HG02798 (cell line): Measurements from ENCODE around the gene ST7.
A peak's percentile ranks its signal among the peaks of the same experiment; 100 is the strongest.

ENCODE experiments used
- ATAC-seq: cut with Tn5 transposase; IDR thresholded peaks from one replicate; pipeline ENCODE4 v1.9.1; 2021; ENCODE audit warnings: mild to moderate bottlenecking; ENCODE audit not compliant: unreplicated experiment, poor library complexity

Gene ST7

DNA sequence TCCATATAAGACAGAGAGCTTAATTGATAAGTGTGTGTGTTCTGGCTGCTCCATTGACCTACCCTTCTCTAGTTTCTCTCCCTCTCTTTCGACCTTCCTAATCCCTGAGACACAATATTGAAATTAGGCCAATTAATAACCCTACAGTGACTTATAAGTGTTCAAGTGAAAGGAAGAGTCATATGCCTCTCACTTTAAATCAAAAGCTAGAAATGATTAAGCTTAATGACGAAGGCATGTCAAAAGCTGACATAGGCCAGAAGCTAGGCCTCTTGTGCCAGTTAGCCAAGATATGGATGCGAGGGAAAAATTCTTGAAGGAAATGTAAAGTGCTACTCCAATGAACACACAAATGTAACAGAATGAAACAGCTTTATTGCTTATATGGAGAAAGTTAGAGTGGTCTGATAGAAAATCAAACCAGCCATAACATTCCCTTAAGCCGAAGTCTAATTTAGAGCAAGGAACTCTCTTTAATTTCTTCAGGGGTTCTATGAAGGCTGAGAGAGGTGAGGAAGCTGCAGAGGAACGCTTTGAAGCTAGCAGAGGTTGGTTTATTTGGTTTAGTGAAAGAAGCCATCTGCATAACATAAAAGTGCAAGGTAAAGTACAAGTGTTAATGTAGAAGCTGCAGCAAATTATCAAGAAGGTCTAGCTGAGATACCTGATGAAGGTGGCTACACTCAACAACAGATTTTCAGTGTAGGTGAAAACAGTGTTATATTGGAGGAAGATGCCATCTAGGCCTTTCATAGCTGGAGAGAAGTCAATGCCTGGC, 53.8 kb downstream of the ST7 start:
- no peak for ATAC-seq

DNA sequence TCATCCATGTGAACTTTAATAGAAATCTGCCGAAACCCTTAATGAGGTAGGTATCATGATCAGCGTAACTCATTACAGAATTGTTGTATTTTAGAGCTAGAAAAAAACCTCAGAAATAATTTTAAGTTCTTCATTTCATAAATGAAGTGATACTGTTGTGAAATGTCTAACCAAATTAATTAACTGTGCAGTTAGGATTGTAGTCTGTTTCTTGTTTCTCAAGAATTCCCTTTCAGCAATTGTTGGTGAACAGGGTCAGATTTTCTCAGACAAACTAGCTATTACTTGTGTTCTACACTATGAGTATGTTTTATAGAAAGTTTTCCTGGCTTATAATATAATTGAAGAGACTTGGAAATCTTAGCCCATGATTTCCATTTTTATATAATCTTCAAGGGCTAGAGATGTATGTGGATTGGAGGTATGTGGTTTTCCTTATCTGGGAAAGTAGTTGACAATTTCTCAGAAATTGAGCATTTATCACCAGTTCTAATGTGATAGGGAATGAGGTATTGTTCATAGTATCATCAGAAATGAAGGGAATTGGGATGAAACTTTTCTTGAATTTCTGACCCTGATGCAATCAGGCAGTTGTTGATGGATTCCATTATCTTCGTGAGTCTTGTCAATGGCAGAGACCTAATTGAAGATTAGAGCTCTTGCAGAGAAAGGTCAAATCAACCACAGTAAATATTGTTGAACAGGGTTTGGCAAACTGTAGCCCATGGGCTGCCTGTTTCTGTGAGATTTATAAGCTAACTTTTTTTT, 55.0 kb downstream of the ST7 start:
- no peak for ATAC-seq

DNA sequence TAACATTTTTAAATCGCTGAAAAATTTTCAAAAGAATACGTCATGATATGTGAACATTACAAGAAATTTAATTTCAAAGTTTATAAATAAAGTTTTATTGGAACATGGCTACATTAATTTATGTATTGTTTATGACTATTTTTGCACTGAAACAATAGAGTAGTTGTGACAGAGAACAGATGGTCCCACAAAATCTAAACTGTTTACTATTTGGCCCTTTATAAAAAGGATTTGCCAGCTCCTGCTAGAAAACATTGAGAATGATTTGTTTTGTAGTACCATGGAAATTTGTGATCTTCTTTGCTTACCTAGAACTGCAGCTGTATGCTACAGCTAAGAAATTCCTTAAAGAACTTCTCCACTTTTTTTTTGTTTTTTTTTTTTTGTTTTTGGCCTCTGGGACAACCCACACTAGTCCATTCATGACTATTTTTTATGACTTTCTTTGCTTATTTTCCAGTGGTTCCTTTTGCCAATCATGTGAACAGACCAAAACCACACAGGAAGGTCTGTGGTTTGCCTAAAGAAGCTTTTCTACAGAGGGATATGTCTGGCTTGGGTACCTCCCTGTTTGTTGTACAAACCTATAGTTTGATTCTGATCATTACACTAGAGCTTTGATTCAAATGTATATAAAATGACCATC, 55.7 kb downstream of the ST7 start:
- ATAC-seq, result no peak

DNA sequence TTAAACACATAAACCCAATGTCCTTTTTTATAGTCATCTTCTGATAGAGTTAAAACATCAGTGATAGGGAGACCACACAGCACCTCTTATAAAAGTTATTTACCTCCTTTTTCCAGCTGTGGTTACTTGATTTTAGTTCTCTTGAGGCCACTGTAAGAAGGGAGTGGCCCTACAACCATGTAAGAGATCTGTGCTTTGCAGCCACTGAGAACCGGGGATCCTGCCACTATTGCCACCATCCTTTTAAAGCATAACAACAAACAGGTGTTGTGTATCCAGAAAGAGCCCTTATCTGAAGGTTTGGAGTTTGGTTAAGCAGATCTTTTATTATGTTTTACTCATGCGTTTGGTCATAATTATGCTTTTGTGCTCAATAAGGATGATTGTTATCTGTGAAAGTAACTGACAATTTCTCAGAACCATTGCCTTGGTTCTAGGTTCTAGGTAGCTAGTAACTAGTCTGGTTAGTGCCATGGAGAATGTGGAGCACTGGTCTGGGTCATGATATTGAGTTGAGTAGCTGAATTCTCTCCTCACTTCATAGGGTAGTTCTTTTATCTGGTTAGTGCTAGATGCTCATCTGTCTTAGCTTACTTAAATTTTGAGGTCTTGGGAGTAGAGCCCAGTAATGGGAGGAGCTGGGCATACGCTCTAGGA, 56.5 kb downstream of the ST7 start:
- no peak for ATAC-seq

DNA sequence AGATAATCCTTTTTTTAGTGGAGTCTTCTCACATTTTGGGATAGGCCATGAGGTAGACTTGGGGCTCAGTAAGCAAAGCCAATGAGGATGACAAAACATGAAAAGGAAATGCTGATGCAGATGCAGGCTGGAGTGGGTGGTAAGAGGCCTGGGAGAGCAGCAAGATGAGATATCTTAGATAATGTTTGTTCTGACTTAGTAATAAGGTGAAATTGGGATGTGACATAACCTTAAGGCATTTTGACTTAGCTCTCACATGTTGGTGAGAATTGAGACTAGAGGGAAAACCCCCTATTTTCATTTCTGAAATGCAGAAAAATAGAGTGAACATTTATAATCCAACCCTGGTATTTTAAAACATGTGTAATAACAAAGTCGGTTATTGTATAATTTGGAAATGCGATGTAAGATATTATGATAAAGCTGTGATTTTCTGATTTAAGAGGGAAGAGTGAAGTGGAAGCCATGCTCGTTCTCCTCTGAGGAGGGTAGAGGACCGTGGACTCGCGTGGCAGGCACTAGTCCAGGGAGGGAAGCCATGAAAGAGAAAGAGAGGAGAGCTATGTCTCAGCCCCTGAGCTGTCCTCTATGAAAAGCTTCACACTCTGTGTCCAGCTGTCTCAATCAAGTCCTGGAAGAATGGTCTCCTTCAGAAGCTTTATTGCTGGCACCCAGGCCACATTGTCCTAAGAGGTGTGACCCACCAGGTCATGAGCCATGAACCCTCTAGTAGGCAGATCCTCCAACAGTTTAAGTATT, 57.3 kb downstream of the ST7 start:
- ATAC-seq, result peak; percentile 55

DNA sequence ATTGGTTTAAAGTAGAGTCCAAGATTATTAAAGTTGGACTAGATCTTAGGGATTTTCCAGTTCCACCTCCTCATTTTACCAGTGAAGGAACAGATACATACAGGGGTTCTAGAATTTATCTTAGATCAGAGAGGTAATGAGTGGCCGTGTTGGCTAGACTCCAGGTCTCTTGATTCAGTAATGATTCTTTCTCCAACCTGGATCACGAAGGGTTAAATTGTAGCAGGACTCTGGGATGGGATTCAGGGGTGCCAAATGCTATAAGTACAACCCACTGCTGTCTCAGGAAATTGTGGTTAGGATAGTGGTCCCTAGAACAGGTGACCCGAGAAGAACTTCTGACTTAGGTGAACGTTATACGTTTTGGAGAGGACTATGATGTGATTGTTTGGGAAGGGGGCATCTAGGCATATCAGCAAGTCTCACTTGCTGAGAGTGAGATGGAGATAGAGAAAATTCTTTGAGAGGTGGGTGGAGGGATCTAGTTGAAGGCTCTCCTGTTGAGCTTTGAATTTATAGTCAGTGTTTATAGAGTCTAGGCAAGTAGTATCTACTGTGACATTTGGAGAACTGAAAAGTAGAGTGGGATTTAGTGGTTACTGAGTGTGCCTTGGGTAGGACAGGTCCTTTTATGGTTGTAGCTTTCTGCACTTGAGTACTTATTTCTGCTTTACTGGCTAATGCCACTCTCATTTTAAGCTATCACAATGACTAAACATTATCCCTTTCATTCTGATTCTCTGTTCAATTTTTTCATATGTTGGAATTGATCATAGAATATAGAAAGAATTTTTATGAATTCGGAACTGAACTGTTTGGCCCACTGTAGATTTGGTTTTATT, 58.3 kb downstream of the ST7 start:
- ATAC-seq, result peak; percentile 81

DNA sequence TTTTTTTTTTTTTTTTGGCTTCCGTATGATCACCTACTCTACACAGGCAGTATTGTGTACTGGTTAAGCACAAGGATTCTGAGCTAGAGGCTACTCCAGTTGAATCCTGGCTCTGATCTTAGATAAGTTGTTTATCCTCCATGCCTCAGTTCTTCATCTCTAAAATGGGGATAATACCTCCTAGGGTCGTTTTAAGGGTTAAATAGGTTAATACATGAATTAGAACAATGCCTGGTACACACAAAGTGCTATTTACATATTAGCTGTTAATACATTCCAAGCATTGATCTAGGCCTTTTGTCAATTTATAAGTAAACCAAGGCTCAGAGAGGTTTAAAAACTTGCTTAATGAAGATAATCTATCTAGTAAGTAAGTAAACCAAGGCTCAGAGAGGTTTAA, 59.0 kb downstream of the ST7 start:
- ATAC-seq, result peak; percentile 8

DNA sequence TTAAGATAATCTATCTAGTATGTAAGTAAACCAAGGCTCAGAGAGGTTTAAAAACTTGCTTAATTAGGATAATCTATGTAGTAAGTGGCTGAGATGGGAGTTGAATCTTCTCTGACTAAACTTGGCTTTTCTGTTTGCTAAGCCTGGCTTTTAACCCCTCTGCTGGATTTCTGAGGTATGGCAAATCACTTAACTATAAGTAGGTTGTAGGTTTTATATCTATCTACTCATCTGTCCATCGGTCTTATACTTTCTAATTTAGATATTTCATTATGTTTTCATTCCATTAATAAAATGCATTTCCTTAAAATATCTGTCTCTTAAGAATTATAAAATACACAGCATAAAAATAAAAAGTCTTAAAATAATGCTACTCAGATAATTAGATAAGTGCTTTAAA, 59.4 kb downstream of the ST7 start:
- ATAC-seq, result no peak

DNA sequence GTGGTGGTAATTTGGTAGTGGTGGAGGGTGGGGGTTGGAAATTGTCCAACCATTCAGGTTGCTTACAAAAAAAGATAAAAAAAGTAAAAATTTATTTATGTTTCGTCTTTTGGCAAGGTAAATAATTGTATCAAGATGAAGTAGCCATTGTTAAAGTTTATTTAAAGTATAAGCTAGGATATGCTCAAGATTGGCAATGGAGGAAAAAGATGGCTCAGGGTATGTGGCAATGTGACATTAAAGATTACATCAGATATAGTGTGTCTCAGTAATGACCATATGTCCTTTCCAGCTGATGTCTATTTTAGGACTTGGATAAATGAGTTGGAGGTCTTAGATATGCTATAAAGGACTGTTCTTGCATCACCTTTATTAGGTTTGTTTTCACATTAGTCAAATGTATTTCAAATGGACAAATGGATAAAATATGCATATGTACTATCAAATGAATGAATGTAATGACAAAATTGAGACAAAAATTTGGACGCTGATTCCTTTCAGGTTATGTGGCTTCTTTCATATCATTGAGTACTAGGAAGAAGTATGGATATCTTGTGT, 60.9 kb downstream of the ST7 start:
- no peak for ATAC-seq

DNA sequence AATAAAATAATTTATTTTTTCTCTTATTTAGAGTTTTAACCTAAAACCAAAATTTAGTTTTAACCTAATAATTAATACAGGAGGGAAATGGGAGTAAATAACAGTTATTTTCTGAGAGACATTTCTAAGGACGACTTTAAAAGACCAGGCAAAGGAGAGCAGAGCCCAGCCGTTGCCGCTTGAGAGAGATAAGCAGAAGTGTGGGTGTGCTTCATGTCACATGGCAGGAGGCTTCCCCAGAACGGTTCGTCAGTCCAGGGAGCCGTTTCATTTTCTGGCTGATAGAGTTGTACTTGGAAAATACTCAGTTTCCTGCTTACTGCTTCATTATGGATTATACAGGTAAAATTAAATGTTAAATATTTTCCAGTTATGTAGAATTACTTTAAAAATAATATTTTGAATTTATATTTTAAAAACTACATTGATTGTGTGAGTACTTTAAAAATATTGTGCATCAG, 61.4 kb downstream of the ST7 start:
- peak; percentile 46 for ATAC-seq

DNA sequence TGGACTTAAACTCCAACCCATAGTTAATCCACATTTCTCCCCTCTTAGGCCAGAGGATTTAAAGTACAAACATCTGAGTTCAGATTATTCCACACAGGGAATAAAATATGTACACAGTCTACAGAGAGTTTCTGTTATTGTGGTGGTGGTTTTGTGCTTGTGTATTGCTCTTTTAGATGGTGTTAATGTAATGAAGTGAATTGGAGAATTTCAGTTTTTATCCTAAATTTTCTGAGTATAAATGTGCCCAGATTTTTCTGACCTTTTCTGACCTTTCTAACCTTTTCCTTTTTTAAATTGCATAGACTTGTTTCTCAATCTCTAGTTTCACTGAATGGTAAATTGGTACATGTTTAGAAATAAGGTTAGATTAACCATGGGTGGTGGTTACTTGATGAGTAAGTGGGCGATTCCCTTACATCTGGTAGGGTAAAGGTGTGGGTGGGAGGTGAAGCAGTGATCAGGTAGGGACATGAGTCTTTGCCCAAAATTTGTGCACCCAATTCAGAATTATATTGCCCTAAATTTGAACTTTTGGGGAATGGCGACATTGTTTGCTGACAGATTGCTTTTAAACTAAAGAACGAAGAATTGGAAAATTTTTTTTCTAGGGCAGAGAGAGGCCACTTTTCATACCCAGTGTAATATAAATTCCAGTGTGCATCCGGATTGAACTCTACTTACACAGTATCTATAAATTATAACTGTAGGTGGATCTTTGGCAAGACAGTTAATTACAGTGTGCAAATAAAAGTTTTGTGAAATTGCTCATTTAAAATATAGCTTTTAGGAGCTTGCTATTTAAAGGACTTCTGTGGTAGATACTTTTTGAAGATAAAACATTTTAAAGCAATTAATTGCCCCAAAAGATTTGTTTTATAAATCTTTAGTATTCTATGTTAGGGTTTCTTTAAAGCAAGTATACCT, 62.2 kb downstream of the ST7 start:
- no peak for ATAC-seq

DNA sequence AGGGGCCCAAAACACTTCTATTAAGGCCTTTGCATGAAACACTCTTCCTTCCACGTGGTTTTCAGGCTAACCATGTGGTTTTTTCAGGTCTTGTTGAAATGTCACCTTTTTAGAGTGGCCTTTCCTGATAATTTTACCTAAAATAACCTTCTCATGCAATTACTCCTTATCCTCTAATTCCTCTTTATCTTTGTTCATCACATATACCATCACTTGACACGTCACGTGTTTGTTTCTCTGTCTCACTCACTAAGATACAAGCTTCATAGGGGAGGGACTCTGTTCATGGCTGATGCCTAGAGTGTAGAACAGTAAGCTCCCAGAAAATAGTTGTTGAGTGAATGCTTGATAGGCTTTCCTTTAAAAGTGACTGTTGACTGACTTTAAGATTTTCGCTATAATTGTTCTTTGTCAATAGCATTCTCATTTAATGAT, 63.7 kb downstream of the ST7 start:
- ATAC-seq, result no peak

DNA sequence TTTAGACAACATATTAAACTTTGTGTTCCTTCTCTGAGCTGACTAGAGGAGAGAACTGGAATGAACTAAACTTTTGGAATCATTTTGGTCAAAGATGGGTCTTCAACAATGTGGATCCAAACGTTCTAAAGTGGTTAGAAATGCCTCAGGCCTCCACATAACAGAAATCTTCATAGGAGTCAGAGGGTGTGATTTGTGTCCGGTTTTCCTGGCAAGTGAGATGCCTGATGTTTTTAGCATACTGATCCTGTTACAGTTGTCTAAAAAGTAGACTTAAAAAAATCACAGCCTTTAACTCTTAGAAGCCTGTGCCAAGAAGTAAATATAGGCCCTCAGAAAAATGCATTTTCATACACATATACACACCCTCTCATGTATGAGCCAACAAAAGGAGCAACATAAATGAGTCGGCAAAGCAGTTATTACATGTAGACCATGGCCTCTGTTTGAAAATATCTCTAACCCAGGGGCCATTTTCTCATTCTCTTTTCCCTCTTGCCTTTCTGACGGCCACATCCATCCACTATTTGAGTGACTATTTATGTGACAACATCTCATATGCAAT, 64.5 kb downstream of the ST7 start:
- no peak for ATAC-seq

DNA sequence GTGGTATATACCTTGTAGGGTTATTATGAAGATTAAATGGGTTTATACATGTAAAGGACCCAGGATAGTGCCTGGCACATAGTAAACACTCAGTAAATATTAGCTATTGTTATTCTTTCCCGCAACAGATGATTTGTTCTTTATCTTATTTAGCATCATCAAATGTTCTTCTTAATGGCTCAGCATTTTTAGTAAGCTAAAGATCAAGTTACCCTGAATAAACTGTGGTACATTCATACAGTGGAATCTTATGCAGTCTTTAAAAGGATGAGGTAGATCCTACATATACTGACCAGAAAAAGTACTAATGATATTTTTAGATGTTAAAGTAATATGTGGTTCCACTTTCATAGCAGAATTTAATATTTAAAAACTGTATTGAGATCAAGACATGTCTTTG, 65.4 kb downstream of the ST7 start:
- no peak for ATAC-seq

DNA sequence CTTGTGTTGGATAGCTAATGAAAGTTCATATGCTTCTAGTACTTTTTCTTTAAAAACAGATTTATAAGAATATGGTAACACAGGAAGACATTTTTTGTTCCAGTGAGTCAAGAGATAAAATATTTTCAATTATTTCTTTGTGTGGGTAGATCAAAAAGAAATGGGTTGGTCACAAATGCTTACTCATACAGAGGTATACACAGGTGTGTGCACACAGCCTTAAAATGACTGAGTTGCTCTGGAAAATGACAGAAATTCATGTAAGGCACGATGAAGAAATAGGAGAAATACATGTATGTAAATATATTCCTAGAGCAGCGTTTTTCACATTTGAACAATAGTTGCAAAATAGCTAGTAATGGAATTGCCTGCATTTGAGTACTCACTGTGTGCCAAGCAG, 66.0 kb downstream of the ST7 start:
- ATAC-seq, result no peak

DNA sequence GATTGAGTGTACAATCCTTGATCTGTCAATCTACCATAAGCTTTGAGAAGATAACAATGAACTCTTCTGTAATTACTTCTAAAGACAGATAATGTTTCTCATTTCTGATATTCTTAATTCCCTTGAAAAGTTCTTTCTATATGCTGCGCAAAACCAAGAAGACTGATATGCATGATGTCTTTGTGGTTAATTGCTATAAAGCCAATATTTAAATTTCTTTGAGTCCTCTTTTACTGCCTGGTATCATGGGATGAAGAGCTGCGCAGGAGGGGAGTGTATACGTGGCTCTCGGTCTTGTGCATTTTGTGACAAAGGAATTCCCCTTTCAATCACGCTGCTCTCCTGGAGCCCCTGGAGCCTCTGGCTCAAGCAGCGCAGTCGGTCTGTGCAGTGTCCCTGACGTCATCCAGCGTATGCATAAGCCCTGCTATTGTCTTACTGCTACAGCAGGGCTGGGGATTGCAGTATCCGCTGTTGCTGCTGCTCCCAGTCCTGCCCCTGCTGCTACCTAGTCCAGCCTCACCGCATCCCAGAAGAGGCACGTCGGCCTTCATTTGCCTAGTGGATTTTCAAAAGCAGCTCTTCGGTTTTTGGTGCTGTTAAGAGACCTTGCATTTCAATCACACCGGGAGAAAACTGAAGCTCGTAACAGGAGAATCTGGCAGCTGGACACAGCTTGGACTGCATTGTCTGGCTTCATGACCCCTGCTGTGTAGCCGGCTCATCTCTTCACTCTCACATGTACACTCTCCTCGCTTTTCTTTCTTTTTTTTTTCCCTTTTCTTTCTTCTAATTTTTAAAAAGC, 66.7 kb downstream of the ST7 start:
- ATAC-seq, result no peak

DNA sequence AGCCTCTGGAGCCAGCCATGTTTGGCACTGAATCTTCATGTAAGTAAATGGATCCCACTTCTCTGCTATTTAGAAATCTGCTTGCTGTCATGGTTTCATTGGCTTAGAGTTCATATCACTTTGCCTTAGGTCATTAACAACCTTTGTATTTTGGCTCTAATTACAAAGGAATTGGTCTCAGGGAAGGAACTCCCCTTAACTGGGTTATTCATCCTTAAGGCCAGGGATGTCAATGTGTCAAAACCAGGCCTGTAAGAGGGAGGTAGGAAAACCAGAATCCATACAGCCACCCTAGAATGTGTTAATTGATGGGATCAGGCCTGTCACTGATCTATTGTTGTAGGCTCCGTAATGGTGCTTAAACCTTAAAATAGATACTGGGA, 67.3 kb downstream of the ST7 start:
- no peak for ATAC-seq
